ENCODE results near the gene LMBRD2. TPM values are rescaled to one million over a fixed set of nuclear protein-coding genes. Genes with fewer than 3 reads are reported as not detected.

Gene LMBRD2
- total and polyA plus RNA-seq, 9 donors: 2.0 to 8.8 (median 6.3) TPM

GRCh38 chr5:36170832-36171424 lies 19.2 kb upstream of the LMBRD2 start:
- 86 to 90% (median 87%) methylated on average over 5 of the region's 5 CpGs for WGBS, 3 donors
- no peak for DNase-seq
- TF ChIP-seq CTCF (IDR thresholded peaks at IDR 0.05) (no peak), POLR2A (IDR thresholded peaks at IDR 0.05) (no peak), EP300 (IDR thresholded peaks at IDR 0.05) (no peak)
- Histone ChIP-seq H3K27me3 (no peaks in the 10 kb centered on the region), H3K4me1 (ENCODE audit: insufficient read depth) (peaks cover 3% of the 10 kb centered on the region), H3K36me3 (no peaks in the 10 kb centered on the region), H3K9me3 (no peaks in the 10 kb centered on the region), H3K4me3 (no peak overlapping the region), H3K27ac (no peak overlapping the region)
- intact Hi-C loops (cut with DNase I): no loop called here

GRCh38 chr5:36168737-36169136 lies 17.1 kb upstream of the LMBRD2 start:
- Histone ChIP-seq H3K4me1 (ENCODE audit: insufficient read depth) (no peaks in the 10 kb centered on the region), H3K27ac (no peak overlapping the region), H3K9me3 (no peaks in the 10 kb centered on the region), H3K36me3 (no peaks in the 10 kb centered on the region), H3K27me3 (no peaks in the 10 kb centered on the region), H3K4me3 (no peak overlapping the region)
- DNase-seq: no peak
- intact Hi-C loops (cut with DNase I): no loop called here
- 90 to 93% (median 93%) methylated on average over 4 of the region's 4 CpGs for WGBS, 3 donors
- TF ChIP-seq CTCF (IDR thresholded peaks at IDR 0.05) (no peak), EP300 (IDR thresholded peaks at IDR 0.05) (no peak), POLR2A (IDR thresholded peaks at IDR 0.05) (no peak)

- TF ChIP-seq CTCF (IDR thresholded peaks at IDR 0.05) (no peak), POLR2A (IDR thresholded peaks at IDR 0.05) (no peak), EP300 (IDR thresholded peaks at IDR 0.05) (no peak)
- Histone ChIP-seq H3K36me3 (no peaks in the 10 kb centered on the region), H3K4me3 (no peak overlapping the region), H3K27ac (no peak overlapping the region), H3K4me1 (ENCODE audit: insufficient read depth) (no peaks in the 10 kb centered on the region), H3K9me3 (no peaks in the 10 kb centered on the region), H3K27me3 (no peaks in the 10 kb centered on the region)
- no peak for DNase-seq
- 88 to 93% (median 91%) methylated on average over 4 of the region's 4 CpGs for WGBS, 3 donors
- intact Hi-C loops (cut with DNase I): no loop called here
Measured at GRCh38 chr5:36164461-36164860, 12.8 kb upstream of the LMBRD2 start.

- no peak for DNase-seq
- H3K4me1 ChIP-seq (ENCODE audit: insufficient read depth): no peaks in the 10 kb centered on the region
- TF ChIP-seq POLR2A (IDR thresholded peaks at IDR 0.05): no peak
- no peak for TF ChIP-seq CTCF (IDR thresholded peaks at IDR 0.05)
- TF ChIP-seq EP300 (IDR thresholded peaks at IDR 0.05): no peak
- H3K9me3 ChIP-seq: no peaks in the 10 kb centered on the region
- no peaks in the 10 kb centered on the region for H3K27me3 ChIP-seq
- WGBS, 3 donors: 85 to 86% (median 86%) methylated on average over 9 of the region's 9 CpGs
- no peaks in the 10 kb centered on the region for H3K36me3 ChIP-seq
- intact Hi-C loops (cut with DNase I): no loop called here
- no peak overlapping the region for H3K4me3 ChIP-seq
- H3K27ac ChIP-seq: no peak overlapping the region
Measured at GRCh38 chr5:36162810-36163486, 11.3 kb upstream of the LMBRD2 start.
